Measurements from ENCODE around the gene SLC13A2.

The SLC13A2 gene

DNA sequence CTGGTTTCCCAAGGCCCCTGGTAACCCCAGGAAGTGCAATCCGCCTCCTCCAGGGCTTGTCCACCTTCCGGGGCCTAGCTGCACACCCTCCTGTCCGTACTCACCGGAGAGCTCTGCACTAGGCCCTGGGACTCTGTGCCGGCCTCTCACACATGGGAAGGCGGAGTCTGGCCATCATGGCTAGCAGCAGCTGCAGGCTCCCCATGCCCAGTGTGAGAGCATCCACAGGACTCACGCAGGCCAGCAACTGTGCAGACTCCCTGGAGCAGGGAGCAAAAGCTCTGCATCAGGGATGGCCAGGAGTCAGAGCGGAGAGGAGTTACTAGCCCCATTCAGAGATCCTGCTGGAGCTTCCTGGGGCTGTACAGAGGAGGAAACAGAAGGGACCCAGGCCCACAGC, 52.9 kb downstream of the SLC13A2 start:
- Histone ChIP-seq H3K9ac (ENCODE audit: low read depth, low read length, poor library complexity, severe bottlenecking) (no peak overlapping the region), H3K27me3 (ENCODE audit: insufficient read depth, low read length, poor library complexity, severe bottlenecking) (no peaks in the 10 kb centered on the region), H3K4me1 (ENCODE audit: insufficient read depth, low read length, poor library complexity, severe bottlenecking) (no peaks in the 10 kb centered on the region), H3K4me3 (ENCODE audit: low read length, poor library complexity, severe bottlenecking) (no peak overlapping the region), H3F3A (ENCODE audit: low read depth) (no peaks in the 10 kb centered on the region), H3K36me3 (ENCODE audit: insufficient read depth, low read length) (no peaks in the 10 kb centered on the region), H3K9me2 (replicated peaks; ENCODE audit: low read depth, low read length) (no peaks in the 10 kb centered on the region), H4K20me1 (ENCODE audit: insufficient read depth, low read length, poor library complexity, severe bottlenecking) (no peaks in the 10 kb centered on the region), H3K79me2 (ENCODE audit: insufficient read depth, low read length) (no peaks in the 10 kb centered on the region), H3K9me3 (ENCODE audit: insufficient read depth, low read depth, low read length) (no peaks in the 10 kb centered on the region), H2AFZ (ENCODE audit: low read length) (no peak overlapping the region), H3K4me2 (ENCODE audit: low read depth, low read length, poor library complexity, severe bottlenecking) (no peak overlapping the region)
- no peak for TF ChIP-seq EZH2phosphoT487 (IDR thresholded peaks at IDR 0.05; ENCODE audit: borderline replicate concordance)
- TF ChIP-seq, protein P1, sequence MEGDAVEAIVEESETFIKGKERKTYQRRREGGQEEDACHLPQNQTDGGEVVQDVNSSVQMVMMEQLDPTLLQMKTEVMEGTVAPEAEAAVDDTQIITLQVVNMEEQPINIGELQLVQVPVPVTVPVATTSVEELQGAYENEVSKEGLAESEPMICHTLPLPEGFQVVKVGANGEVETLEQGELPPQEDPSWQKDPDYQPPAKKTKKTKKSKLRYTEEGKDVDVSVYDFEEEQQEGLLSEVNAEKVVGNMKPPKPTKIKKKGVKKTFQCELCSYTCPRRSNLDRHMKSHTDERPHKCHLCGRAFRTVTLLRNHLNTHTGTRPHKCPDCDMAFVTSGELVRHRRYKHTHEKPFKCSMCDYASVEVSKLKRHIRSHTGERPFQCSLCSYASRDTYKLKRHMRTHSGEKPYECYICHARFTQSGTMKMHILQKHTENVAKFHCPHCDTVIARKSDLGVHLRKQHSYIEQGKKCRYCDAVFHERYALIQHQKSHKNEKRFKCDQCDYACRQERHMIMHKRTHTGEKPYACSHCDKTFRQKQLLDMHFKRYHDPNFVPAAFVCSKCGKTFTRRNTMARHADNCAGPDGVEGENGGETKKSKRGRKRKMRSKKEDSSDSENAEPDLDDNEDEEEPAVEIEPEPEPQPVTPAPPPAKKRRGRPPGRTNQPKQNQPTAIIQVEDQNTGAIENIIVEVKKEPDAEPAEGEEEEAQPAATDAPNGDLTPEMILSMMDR (conservative IDR thresholded peaks at IDR 0.05; ENCODE audit: low read length) = no peak

DNA sequence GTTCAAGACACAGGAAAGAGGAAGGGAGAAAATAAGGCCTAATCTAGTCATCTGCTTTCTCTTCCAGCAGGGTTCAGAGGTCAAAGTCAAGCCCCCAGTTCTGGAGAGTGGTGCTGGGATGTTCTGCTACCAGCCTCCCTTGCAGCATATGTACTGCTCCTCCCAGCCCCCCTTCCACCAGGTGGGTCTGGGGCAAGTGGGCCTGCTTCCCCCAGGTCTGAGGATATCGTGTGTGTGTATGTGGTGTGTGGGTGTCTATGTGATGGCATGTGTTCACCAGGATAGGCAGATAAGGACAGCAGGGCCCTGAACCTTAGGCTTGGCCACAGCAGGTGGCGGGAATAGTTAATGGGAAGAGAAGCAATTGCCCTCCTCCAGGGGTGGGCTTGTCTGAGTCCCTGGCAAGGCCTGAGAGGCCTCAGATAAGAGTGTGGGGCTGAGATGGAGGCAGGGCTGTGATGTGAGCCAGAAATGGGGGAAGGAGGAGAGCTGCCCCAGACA, 53.8 kb downstream of the SLC13A2 start:
- no peaks in the 10 kb centered on the region for H3K9me3 ChIP-seq (ENCODE audit: insufficient read depth, low read depth, low read length)
- no peaks in the 10 kb centered on the region for H3K36me3 ChIP-seq (ENCODE audit: insufficient read depth, low read length)
- TF ChIP-seq EZH2phosphoT487 (IDR thresholded peaks at IDR 0.05; ENCODE audit: borderline replicate concordance) = no peak
- TF ChIP-seq, protein P1 (conservative IDR thresholded peaks at IDR 0.05; ENCODE audit: low read length) = no peak
- no peak overlapping the region for H2AFZ ChIP-seq (ENCODE audit: low read length)
- H3K79me2 ChIP-seq (ENCODE audit: insufficient read depth, low read length) = no peaks in the 10 kb centered on the region
- H3K4me1 ChIP-seq (ENCODE audit: insufficient read depth, low read length, poor library complexity, severe bottlenecking) = no peaks in the 10 kb centered on the region
- no peak overlapping the region for H3K9ac ChIP-seq (ENCODE audit: low read depth, low read length, poor library complexity, severe bottlenecking)
- no peaks in the 10 kb centered on the region for H4K20me1 ChIP-seq (ENCODE audit: insufficient read depth, low read length, poor library complexity, severe bottlenecking)
- no peak overlapping the region for H3K4me3 ChIP-seq (ENCODE audit: low read length, poor library complexity, severe bottlenecking)
- no peaks in the 10 kb centered on the region for H3K27me3 ChIP-seq (ENCODE audit: insufficient read depth, low read length, poor library complexity, severe bottlenecking)
- H3K9me2 ChIP-seq (replicated peaks; ENCODE audit: low read depth, low read length) = no peaks in the 10 kb centered on the region
- H3F3A ChIP-seq (ENCODE audit: low read depth) = no peaks in the 10 kb centered on the region
- no peak overlapping the region for H3K4me2 ChIP-seq (ENCODE audit: low read depth, low read length, poor library complexity, severe bottlenecking)

DNA sequence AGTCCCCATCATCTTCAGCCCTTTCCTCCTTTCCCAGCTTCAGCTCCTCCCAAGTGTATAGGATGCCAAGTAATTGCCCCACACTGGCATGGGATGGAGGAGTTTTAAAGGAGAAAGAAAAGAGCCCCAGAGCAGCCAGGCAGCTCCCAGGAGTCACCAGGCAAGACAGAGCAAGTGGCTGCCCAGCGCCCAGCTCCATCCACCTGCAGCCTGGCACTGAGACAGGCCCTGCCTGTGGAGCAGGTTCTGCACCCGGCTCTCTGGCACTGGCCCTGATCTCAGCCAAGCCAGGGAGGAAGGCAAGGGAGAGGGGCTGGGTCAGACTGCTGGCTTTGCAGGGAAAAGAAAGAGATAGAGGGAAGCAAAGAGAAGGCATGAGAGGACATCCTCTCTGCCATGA, 54.4 kb downstream of the SLC13A2 start:
- Histone ChIP-seq H3K4me1 (ENCODE audit: insufficient read depth, low read length, poor library complexity, severe bottlenecking) (no peaks in the 10 kb centered on the region), H3K4me3 (ENCODE audit: low read length, poor library complexity, severe bottlenecking) (no peak overlapping the region), H3F3A (ENCODE audit: low read depth) (no peaks in the 10 kb centered on the region), H3K9ac (ENCODE audit: low read depth, low read length, poor library complexity, severe bottlenecking) (no peak overlapping the region), H3K36me3 (ENCODE audit: insufficient read depth, low read length) (no peaks in the 10 kb centered on the region), H3K9me2 (replicated peaks; ENCODE audit: low read depth, low read length) (no peaks in the 10 kb centered on the region), H3K27me3 (ENCODE audit: insufficient read depth, low read length, poor library complexity, severe bottlenecking) (no peaks in the 10 kb centered on the region), H3K9me3 (ENCODE audit: insufficient read depth, low read depth, low read length) (no peaks in the 10 kb centered on the region), H2AFZ (ENCODE audit: low read length) (no peak overlapping the region), H4K20me1 (ENCODE audit: insufficient read depth, low read length, poor library complexity, severe bottlenecking) (no peaks in the 10 kb centered on the region), H3K79me2 (ENCODE audit: insufficient read depth, low read length) (no peaks in the 10 kb centered on the region), H3K4me2 (ENCODE audit: low read depth, low read length, poor library complexity, severe bottlenecking) (no peak overlapping the region)
- TF ChIP-seq, protein P1 (conservative IDR thresholded peaks at IDR 0.05; ENCODE audit: low read length) = no peak
- TF ChIP-seq EZH2phosphoT487 (IDR thresholded peaks at IDR 0.05; ENCODE audit: borderline replicate concordance) = no peak

Measured in Loucy (cell line).